HepG2 (cell line): ENCODE data around the gene TMEM267. TPM values are rescaled to one million over a fixed set of nuclear protein-coding genes. Genes with fewer than 3 reads are reported as not detected.

Source experiments
- ATAC-seq: fragments of 200-7000 bp; cut with Tn5 transposase; 3 replicates; pipeline ENCODE4 v1.9.1; 2020; ENCODE audit warnings: mild to moderate bottlenecking, moderate library complexity
- BruUV-seq: library from RNA; stranded (reverse); fragments of 400-500 nt; replicated peaks from 2 replicates; lab custom pipeline; 2021; lab: Mats Ljungman, UMichigan
- CTCF ChIA-PET: fragments of 300-600 bp; formaldehyde crosslinking; extraction: SDS; loops from one replicate; lab custom pipeline; 2021; ENCODE audit warnings: low total read pairs, inconsistent platforms, low intra/inter-chr PET ratio; lab: Yijun Ruan, JAX
- POLR2A ChIA-PET: fragments of 350-600 bp; sonication (Branson Sonifier 250); formaldehyde crosslinking; loops from one replicate; lab custom pipeline; 2020; ENCODE audit warnings: antibody characterized with exemption, inconsistent platforms; lab: Yijun Ruan, JAX
- DNase-seq: peaks from one replicate; pipeline ENCODE4 v3.0.0-alpha.2; 2015; ENCODE audit warnings: low spot score
- FAIRE-seq: peaks from 3 replicates; lab custom pipeline; 2011; peaks lifted over from hg19 to GRCh38; lab: Jason Lieb, UNC
- H2AFZ ChIP-seq: one replicate; pipeline ENCODE4 v1.6.1; 2011; ENCODE audit warnings: low read length, inconsistent platforms
- H3K27ac ChIP-seq: fragments of 300-600 bp; 3 replicates; pipeline ENCODE4 v1.8.0; 2011; ENCODE audit warnings: mixed run types, mild to moderate bottlenecking, mixed read lengths, low read length, inconsistent platforms; ENCODE audit not compliant: insufficient read depth; ENCODE audit errors: extremely low read length
- H3K27me3 ChIP-seq, 2 experiments: fragments of 200-600 bp in 1 of 2; 2 replicates in 1 of 2; 3 replicates in 1 of 2; pipeline versions ENCODE4 v1.6.0 to v1.8.0; 2011; ENCODE audit warnings: low read length in 2 of 2, mild to moderate bottlenecking in 2 of 2, moderate library complexity in 2 of 2, inconsistent platforms in 1 of 2; ENCODE audit not compliant: insufficient read depth in 2 of 2, control insufficient read depth in 1 of 2
- H3K36me3 ChIP-seq, 2 experiments: fragments of 200-600 bp in 1 of 2; replicated peaks in 1 of 2; 2 replicates in 1 of 2; 3 replicates in 1 of 2; pipeline versions ENCODE4 v1.5.1 to v1.8.0; 2011; ENCODE audit warnings: low read length in 2 of 2, inconsistent platforms in 1 of 2; ENCODE audit not compliant: insufficient read depth in 2 of 2, control insufficient read depth in 1 of 2
- H3K4me1 ChIP-seq: 2 replicates; pipeline ENCODE4 v1.5.1; 2012; ENCODE audit warnings: low read length, inconsistent platforms; ENCODE audit not compliant: insufficient read depth
- H3K4me2 ChIP-seq: 2 replicates; pipeline ENCODE4 v1.6.0; 2011; ENCODE audit warnings: low read depth, low read length, inconsistent platforms
- H3K4me3 ChIP-seq, 3 experiments: fragments of 200-600 bp in 1 of 3; sonication (generic), shearing (Covaris generic) in 1 of 3; replicated peaks in 1 of 3; 2 replicates each; pipeline ENCODE4 v1.5.1; 2011 to 2016; ENCODE audit warnings: low read length in 3 of 3, inconsistent platforms in 2 of 3, low read depth in 2 of 3, mild to moderate bottlenecking in 2 of 3, control low read depth in 1 of 3, mixed read lengths in 1 of 3; ENCODE audit not compliant: insufficient read depth in 1 of 3
- H3K79me2 ChIP-seq: one replicate; pipeline ENCODE4 v1.6.1; 2011; ENCODE audit warnings: low read length, inconsistent platforms; ENCODE audit not compliant: insufficient read depth
- H3K9ac ChIP-seq: 2 replicates; pipeline ENCODE4 v1.6.0; 2011; ENCODE audit warnings: mild to moderate bottlenecking, low read depth, low read length, inconsistent platforms; ENCODE audit not compliant: insufficient read depth
- H3K9me3 ChIP-seq: 2 replicates; pipeline ENCODE4 v1.5.1; 2012; ENCODE audit warnings: mild to moderate bottlenecking, low read length
- H4K20me1 ChIP-seq: 2 replicates; pipeline ENCODE4 v1.6.0; 2011; ENCODE audit warnings: inconsistent platforms, mild to moderate bottlenecking, low read length, moderate library complexity; ENCODE audit not compliant: insufficient read depth
- CENPX ChIP-seq: sonication (generic); formaldehyde crosslinking; IDR thresholded peaks from 2 replicates; pipeline ENCODE4 v1.9.0; 2021; ENCODE audit warnings: mild to moderate bottlenecking, missing genetic modification reagents, moderate library complexity
- CHD4 ChIP-seq: fragments of 200-600 bp; sonication (generic); IDR thresholded peaks from 2 replicates; pipeline ENCODE4 v1.7.0; 2017; ENCODE audit warnings: mild to moderate bottlenecking, low read length, borderline replicate concordance
- DR1 ChIP-seq: sonication (generic); formaldehyde crosslinking; IDR thresholded peaks from 2 replicates; pipeline ENCODE4 v1.8.0; 2021; ENCODE audit warnings: mild to moderate bottlenecking, missing genetic modification reagents, inconsistent platforms
- ETV5 ChIP-seq: IDR thresholded peaks from 2 replicates; pipeline ENCODE4 v1.6.1; 2018; ENCODE audit warnings: missing biosample characterization, missing genetic modification reagents, inconsistent platforms, borderline replicate concordance
- HDAC1 ChIP-seq: sonication (generic); formaldehyde crosslinking; IDR thresholded peaks from 2 replicates; pipeline ENCODE4 v1.5.1; 2020; ENCODE audit warnings: mild to moderate bottlenecking, missing genetic modification reagents
- KDM5A ChIP-seq: fragments of 200-600 bp; sonication (generic); IDR thresholded peaks from 2 replicates; pipeline ENCODE4 v1.7.0; 2018; ENCODE audit warnings: antibody characterized with exemption, mild to moderate bottlenecking, low read length, borderline replicate concordance
- PHF5A ChIP-seq: IDR thresholded peaks from one replicate; pipeline ENCODE4 v1.6.1; 2018; ENCODE audit warnings: low read depth, missing genetic modification reagents; ENCODE audit not compliant: unreplicated experiment
- SMAD3 ChIP-seq: sonication (generic); formaldehyde crosslinking; IDR thresholded peaks from 2 replicates; pipeline ENCODE4 v1.4.0; 2020; ENCODE audit warnings: missing genetic modification reagents
- THAP11 ChIP-seq: IDR thresholded peaks from 2 replicates; pipeline ENCODE4 v1.6.1; 2016; ENCODE audit warnings: missing biosample characterization, missing genetic modification reagents
- ZNF205 ChIP-seq: IDR thresholded peaks from 2 replicates; pipeline ENCODE4 v1.6.1; 2018; ENCODE audit warnings: missing biosample characterization, missing genetic modification reagents
- ZNF317 ChIP-seq: sonication (generic); formaldehyde crosslinking; IDR thresholded peaks from 2 replicates; pipeline ENCODE4 v1.5.0; 2020; ENCODE audit warnings: mild to moderate bottlenecking, missing genetic modification reagents
- ZNF484 ChIP-seq: sonication (generic); formaldehyde crosslinking; IDR thresholded peaks from 2 replicates; pipeline ENCODE4 v1.5.1; 2020; ENCODE audit warnings: mild to moderate bottlenecking, low read depth, missing genetic modification reagents, borderline replicate concordance
- WGBS: methylation state at CpG from one replicate; pipeline ENCODE4 v1.1.6; 2017; ENCODE audit warnings: low lambda C conversion rate; 5-methylcytosine and 5-hydroxymethylcytosine counted together
- in situ Hi-C: cut with HindIII; loops from 2 replicates; pipeline ENCODE4 v1.10.0; 2017; ENCODE audit warnings: low pct_unique_long_range_greater_than_20kb; ENCODE audit not compliant: extremely low pct_ligation_motif_present
- intact Hi-C: fragments of 100-400 bp; cut with micrococcal nuclease; formaldehyde crosslinking; loops from one replicate; pipeline ENCODE4 v1.10.0; 2022; ENCODE audit not compliant: unreplicated experiment
- polyA plus RNA-seq, 8 experiments: library from polyadenylated mRNA; depleted of rRNA in 3 of 8; stranded (reverse) in 7 of 8; unstranded in 1 of 8; fragments of >200 nt; fragmentation: Illumina TruSeq in 4 of 8; extraction: Trizol in 4 of 8; gene quantifications; 2 replicates each; pipeline versions ENCODE4 v1.2.1 to v1.2.3, GENCODE V29; 2011 to 2016; ENCODE audit warnings: low read depth in 4 of 8, missing spikeins in 1 of 8, mixed read lengths in 1 of 8; ENCODE audit not compliant: insufficient read depth in 1 of 8
- total RNA-seq, 5 experiments: library from RNA; depleted of rRNA; stranded (reverse); fragments of >200 nt; fragmentation: Illumina TruSeq; extraction: Trizol; gene quantifications; 2 replicates each; pipeline ENCODE4 v1.2.3, GENCODE V29; 2016; ENCODE audit warnings: low read depth in 1 of 5
- TF ChIP-seq, protein P1 (sequence below): sonication (generic); formaldehyde crosslinking; IDR thresholded peaks from 2 replicates; pipeline ENCODE4 v1.8.1; 2023; ENCODE audit warnings: mild to moderate bottlenecking, moderate library complexity, missing genetic modification reagents
- TF ChIP-seq, protein P2 (sequence below), 2 experiments: sonication (generic) in 1 of 2; formaldehyde crosslinking in 1 of 2; IDR thresholded peaks; 2 replicates each; pipeline versions ENCODE4 v1.5.1 to v1.6.1; 2011 to 2020; ENCODE audit warnings: borderline replicate concordance in 1 of 2, low read depth in 1 of 2, low read length in 1 of 2, mild to moderate bottlenecking in 1 of 2, missing genetic modification reagents in 1 of 2, moderate library complexity in 1 of 2

Gene TMEM267
- total and polyA plus RNA-seq, 2 of the 13 experiments (the other 11 are each of a cell fraction or from before 2014, with no cell fraction given), result 8.9 to 12.6 TPM

DNA sequence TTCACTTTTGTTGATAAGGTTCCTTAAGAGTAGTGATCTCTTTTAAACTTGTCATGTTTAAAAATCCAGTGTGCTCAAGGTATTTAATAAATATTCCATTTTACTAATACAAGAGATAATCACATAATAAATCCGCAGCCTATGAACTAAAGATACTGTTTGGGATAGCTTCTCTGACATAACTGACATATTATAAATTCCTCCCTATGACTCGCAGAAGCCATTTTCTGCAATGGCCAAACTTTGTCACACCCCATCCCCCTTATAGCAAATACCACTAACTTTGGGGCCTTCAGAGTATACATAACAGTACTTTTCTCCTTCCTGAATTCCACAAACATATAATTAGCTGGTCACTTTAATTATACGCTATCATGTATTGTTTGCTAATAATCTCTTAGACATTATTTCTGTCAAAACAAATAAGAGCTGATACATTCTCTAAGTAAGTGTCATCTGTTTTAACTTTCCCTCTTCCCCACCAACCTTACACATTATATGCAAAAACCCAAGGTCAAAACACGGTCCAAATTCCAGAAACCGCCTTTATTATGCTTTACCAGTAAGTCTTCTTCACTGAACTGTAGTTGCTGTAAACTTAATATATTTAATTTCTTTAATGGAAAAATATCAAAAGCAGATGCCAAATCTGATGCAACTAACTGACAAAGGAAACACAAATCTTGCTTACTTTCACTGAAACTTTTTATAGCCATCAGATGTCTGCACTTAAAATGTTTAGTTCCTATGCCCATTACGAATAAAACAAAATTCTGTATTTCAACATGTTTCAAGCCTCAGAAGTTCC is 971 bp downstream of the TMEM267 start:
- TF ChIP-seq CHD4 (0 out of 2 replicates have a peak, but pooled peaks have one; percentile 8), DR1 (CRISPR knock-in tag) (no peak), SMAD3 (CRISPR knock-in tag) (peak; percentile 5; the same call in 1 of the 2 replicates), CENPX (CRISPR knock-in tag) (no peak), THAP11 (no peak), PHF5A (no peak), ZNF205 (CRISPR knock-in tag) (no peak), KDM5A (peak; percentile 8; the same call in 1 of the 2 replicates), HDAC1 (CRISPR knock-in tag) (no peak), ZNF484 (CRISPR knock-in tag) (no peak), ETV5 (CRISPR knock-in tag) (no peak), ZNF317 (CRISPR knock-in tag) (0 out of 2 replicates have a peak, but pooled peaks have one; percentile 3)
- TF ChIP-seq, protein P1, sequence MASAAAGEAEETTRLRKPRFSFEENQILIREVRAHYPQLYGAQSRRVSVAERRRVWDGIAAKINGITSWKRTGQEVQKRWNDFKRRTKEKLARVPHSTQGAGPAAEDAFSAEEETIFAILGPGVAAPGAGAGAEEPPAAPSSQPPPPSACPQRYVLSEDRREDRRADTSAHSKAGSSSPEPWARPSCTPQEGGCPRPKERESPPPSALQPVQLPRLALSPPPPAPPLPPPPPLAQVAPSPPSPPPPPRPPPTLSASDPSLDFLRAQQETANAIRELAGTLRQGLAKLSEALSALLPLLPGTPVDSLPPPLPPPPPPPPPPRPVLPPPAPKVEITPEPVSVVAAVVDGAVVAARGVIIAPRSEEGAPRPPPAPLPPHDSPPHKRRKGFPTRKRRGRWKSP (CRISPR knock-in tag), result no peak
- TF ChIP-seq, protein P2, sequence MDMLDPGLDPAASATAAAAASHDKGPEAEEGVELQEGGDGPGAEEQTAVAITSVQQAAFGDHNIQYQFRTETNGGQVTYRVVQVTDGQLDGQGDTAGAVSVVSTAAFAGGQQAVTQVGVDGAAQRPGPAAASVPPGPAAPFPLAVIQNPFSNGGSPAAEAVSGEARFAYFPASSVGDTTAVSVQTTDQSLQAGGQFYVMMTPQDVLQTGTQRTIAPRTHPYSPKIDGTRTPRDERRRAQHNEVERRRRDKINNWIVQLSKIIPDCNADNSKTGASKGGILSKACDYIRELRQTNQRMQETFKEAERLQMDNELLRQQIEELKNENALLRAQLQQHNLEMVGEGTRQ (IDR thresholded peaks at IDR 0.05; ENCODE audit: low read depth, low read length), result no peak
- TF ChIP-seq, protein P2 (CRISPR knock-in tag; IDR thresholded peaks at IDR 0.05; ENCODE audit: borderline replicate concordance), result 0 out of 2 replicates have a peak, but pooled peaks have one; percentile 7
- TF ChIP-seq, all 625 proteins: peak for 5
- in situ Hi-C loops, result loop anchor here (10.0 kb wide), 1 partner anchor 88 kb away; no protein-coding TSS in a partner anchor
- DNase-seq (peak; percentile 32), FAIRE-seq (no peak), ATAC-seq (no peak)
- peak overlapping the region; percentile 94 for H3K9ac ChIP-seq
- intact Hi-C loops, result loop anchor here (1.0 to 5.0 kb wide), 6 partner anchors 32 to 170 kb away; partner anchors contain the start of genes C5orf34, HMGCS1 and PAIP1
- H2AFZ ChIP-seq, result no peak overlapping the region
- peak overlapping the region; percentile 94 for H3K4me2 ChIP-seq
- no TSS peak for BruUV-seq
- H3K4me3 ChIP-seq, result peak overlapping the region; percentile 76 to 81 (median 81)
- H4K20me1 ChIP-seq, result no peaks in the 10 kb centered on the region
- ChIA-PET POLR2A (interaction anchor here (1.7 to 4.4 kb wide), 4 partner anchors 33 to 362 kb away, joined by 17 to 84 read pairs (median 46); partner anchors contain the start of genes C5orf34 and ZNF131), CTCF (interaction anchor here (0.7 kb wide), 1 partner anchor 377 kb away, joined by 3 read pairs; no protein-coding TSS in a partner anchor)
- H3K27me3 ChIP-seq, result no peaks in the 10 kb centered on the region; a peak in 1 of 5 replicates
- peaks cover 42% of the 10 kb centered on the region for H3K4me1 ChIP-seq
- peaks cover 12% of the 10 kb centered on the region for H3K79me2 ChIP-seq
- peak overlapping the region; percentile 91 for H3K27ac ChIP-seq
- no peaks in the 10 kb centered on the region for H3K9me3 ChIP-seq
- WGBS, result 29% methylated on average over 6 of the region's 6 CpGs
- H3K36me3 ChIP-seq, result no peaks in the 10 kb centered on the region
